IgD-negative memory B cell (primary cell): ENCODE data around the gene ADAMTSL1. TPM values are rescaled to one million over a fixed set of nuclear protein-coding genes. Genes with fewer than 3 reads are reported as not detected.

Experiments
- H3K27ac Mint-ChIP-seq, 3 donors: one replicate each; pipeline ENCODE4 v1.8.0; 2020 to 2022; ENCODE audit warnings: mild to moderate bottlenecking in 3 of 3, mixed read lengths in 3 of 3, moderate library complexity in 1 of 3
- H3K27me3 Mint-ChIP-seq: one replicate; pipeline ENCODE4 v1.8.0; 2021; ENCODE audit warnings: mixed read lengths
- H3K36me3 Mint-ChIP-seq: one replicate; pipeline ENCODE4 v1.8.0; 2020; ENCODE audit warnings: mild to moderate bottlenecking, mixed read lengths
- H3K4me1 Mint-ChIP-seq, 3 donors: one replicate each; pipeline ENCODE4 v1.8.0; 2020 to 2022; ENCODE audit warnings: mixed read lengths in 3 of 3, mild to moderate bottlenecking in 1 of 3
- H3K4me3 Mint-ChIP-seq, 4 donors: one replicate each; pipeline ENCODE4 v1.8.0; 2020 to 2022; ENCODE audit warnings: mild to moderate bottlenecking in 4 of 4, mixed read lengths in 4 of 4, moderate library complexity in 3 of 4
- H3K9me3 Mint-ChIP-seq, 3 donors: one replicate each; pipeline ENCODE4 v1.8.0; 2020 to 2021; ENCODE audit warnings: mixed read lengths in 3 of 3, mild to moderate bottlenecking in 1 of 3
- polyA plus RNA-seq: library from polyadenylated mRNA; unstranded; fragments of 300-500 nt; fragmentation: Illumina TruSeq; gene quantifications from one replicate; pipeline ENCODE4 v1.2.3, GENCODE V29; 2021

Gene ADAMTSL1
- polyA plus RNA-seq, 1 donor from 2014 or later, result not detected

- no peaks in the 10 kb centered on the region for H3K4me1 Mint-ChIP-seq
- no peaks in the 10 kb centered on the region for H3K36me3 Mint-ChIP-seq
- H3K27me3 Mint-ChIP-seq, result no peaks in the 10 kb centered on the region
- H3K4me3 Mint-ChIP-seq, result no peak overlapping the region
- H3K27ac Mint-ChIP-seq, result no peak overlapping the region
- peaks cover 0 to under 1% (median 0%) of the 10 kb centered on the region in 3 donors for H3K9me3 Mint-ChIP-seq
These were observed 71.8 kb downstream of the ADAMTSL1 start for GRCh38 chr9:18545636-18546360.

DNA sequence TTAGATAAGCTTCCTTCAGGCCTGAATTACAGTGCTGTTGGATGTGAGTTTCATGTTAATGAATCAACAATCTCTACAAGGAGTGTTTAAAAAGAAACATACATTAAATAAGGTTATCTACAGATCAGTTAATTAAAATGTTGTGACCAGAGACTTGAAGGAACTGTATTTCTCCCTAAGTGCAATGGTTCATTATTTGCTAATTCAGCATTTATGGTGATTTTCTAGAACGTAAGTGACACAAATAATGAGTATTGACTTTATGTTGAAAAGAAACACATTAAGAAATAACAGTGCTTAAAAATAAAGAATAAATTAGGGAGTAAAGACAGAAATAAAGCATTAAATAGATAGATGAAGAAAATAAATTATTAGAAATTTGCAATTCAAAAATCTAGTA is 74.5 kb downstream of the ADAMTSL1 start:
- Mint-ChIP-seq H3K27me3 (no peaks in the 10 kb centered on the region), H3K27ac (no peak overlapping the region), H3K36me3 (no peaks in the 10 kb centered on the region), H3K4me1 (no peaks in the 10 kb centered on the region), H3K4me3 (no peak overlapping the region), H3K9me3 (no peaks in the 10 kb centered on the region)

GRCh38 chr9:18549772-18550171 is 75.8 kb downstream of the ADAMTSL1 start:
- Mint-ChIP-seq H3K36me3 (no peaks in the 10 kb centered on the region), H3K27ac (no peak overlapping the region), H3K27me3 (no peaks in the 10 kb centered on the region), H3K9me3 (peaks cover 0 to 7% (median under 1%) of the 10 kb centered on the region in 3 donors), H3K4me1 (no peaks in the 10 kb centered on the region), H3K4me3 (no peak overlapping the region)

- H3K4me3 Mint-ChIP-seq, result no peak overlapping the region
- no peaks in the 10 kb centered on the region for H3K27me3 Mint-ChIP-seq
- H3K27ac Mint-ChIP-seq, result no peak overlapping the region
- H3K9me3 Mint-ChIP-seq, result peaks cover 0 to 10% (median 2%) of the 10 kb centered on the region in 3 donors
- no peaks in the 10 kb centered on the region for H3K4me1 Mint-ChIP-seq
- no peaks in the 10 kb centered on the region for H3K36me3 Mint-ChIP-seq
These were observed 76.3 kb downstream of the ADAMTSL1 start for GRCh38 chr9:18550286-18550685.

DNA sequence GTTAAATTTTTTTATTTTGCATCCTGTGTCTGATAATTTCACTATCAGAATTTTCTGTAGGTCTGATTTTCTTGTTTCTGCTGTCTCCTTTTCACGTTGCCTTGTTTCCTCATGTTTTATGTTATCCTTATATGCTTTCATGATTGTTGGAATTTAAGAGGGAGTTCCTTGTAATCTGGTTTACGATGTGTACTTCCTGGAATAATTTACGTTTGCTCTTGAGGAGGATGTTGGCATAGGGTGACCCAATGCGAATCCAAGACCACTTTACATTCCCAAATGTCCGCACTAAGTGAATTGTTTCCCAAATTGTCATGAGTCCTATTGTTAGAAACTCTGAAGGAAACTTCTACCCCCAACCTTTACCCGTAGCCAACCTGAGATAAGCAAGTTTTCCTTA is 80.3 kb downstream of the ADAMTSL1 start:
- Mint-ChIP-seq H3K27ac (no peak overlapping the region), H3K36me3 (no peaks in the 10 kb centered on the region), H3K27me3 (no peaks in the 10 kb centered on the region), H3K4me3 (no peak overlapping the region), H3K9me3 (peaks cover 2 to 13% (median 2%) of the 10 kb centered on the region in 3 donors), H3K4me1 (no peaks in the 10 kb centered on the region)

GRCh38 chr9:18555105-18555883 is 81.3 kb downstream of the ADAMTSL1 start:
- peaks cover 3% of the 10 kb centered on the region for H3K36me3 Mint-ChIP-seq
- H3K27me3 Mint-ChIP-seq, result no peaks in the 10 kb centered on the region
- H3K9me3 Mint-ChIP-seq, result peaks cover 2 to 13% (median 10%) of the 10 kb centered on the region in 3 donors
- no peak overlapping the region for H3K4me3 Mint-ChIP-seq
- no peaks in the 10 kb centered on the region for H3K4me1 Mint-ChIP-seq
- H3K27ac Mint-ChIP-seq, result no peak overlapping the region

DNA sequence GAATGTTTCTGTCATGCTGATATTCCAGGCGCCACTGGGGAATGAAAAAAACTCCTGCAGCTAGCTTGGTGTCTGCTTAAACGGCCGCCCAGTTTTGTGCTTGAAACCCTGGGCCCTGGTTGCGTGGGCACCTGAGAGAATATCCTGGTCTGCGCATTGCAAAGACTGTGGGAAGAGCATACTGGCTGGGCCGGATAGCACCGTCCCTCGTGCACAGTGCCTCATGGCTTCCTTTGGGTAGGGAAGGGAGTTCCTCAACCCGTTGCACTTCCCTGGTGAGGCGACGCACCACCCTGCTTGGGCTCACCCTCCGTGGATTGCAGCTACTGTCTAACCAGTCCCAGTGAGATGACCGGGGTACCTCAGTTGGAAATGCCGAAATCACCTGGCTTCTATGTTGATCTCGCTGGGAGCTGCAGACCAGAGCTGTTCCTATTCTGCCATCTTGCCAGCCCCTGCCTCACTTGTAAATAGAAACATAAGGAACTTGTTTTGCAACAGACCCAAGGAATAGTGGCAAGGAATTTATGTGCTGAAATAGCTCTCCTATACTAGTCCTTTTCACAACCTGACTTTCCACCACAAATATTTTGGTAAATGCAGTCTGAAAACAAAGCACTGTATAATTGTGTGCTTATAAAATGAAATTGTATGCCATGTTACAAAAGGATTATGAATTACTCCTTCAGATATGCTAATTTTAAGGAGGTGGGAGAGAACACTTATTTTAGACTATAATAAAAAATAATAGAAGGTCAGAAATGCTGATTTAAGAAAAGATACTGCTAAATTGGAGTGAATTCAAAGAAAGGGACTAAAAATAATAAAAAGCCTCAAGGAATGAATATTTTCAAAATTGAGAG is 90.3 kb downstream of the ADAMTSL1 start:
- H3K36me3 Mint-ChIP-seq, result peaks cover 3% of the 10 kb centered on the region
- no peaks in the 10 kb centered on the region for H3K27me3 Mint-ChIP-seq
- no peak overlapping the region for H3K4me3 Mint-ChIP-seq
- no peak overlapping the region for H3K27ac Mint-ChIP-seq
- no peaks in the 10 kb centered on the region for H3K4me1 Mint-ChIP-seq
- peaks cover 0 to 16% (median 2%) of the 10 kb centered on the region in 3 donors for H3K9me3 Mint-ChIP-seq

GRCh38 chr9:18566121-18566520 is 92.2 kb downstream of the ADAMTSL1 start:
- Mint-ChIP-seq H3K36me3 (no peaks in the 10 kb centered on the region), H3K27ac (no peak overlapping the region), H3K9me3 (peaks cover 0 to 3% (median 2%) of the 10 kb centered on the region in 3 donors), H3K27me3 (no peaks in the 10 kb centered on the region), H3K4me1 (no peaks in the 10 kb centered on the region), H3K4me3 (no peak overlapping the region)

DNA sequence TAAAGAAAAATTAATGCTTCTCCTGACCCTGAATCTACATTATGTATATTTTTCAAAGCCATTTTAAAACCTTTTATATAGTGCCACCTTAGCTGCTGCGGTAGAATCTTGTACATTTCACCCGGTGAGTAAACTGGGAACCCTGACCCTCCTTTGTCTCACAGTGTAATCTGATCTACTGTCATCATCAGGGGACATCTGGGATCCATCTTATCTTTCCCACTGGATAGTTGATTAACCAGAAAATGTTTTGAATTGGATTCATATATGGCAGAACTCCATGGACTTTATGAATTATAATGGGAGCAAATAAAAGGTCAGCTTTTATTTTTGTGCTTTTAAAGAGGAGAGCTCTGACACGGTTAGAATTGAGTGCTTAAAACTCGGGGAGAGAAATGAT is 95.0 kb downstream of the ADAMTSL1 start:
- no peak overlapping the region for H3K4me3 Mint-ChIP-seq
- H3K27me3 Mint-ChIP-seq, result no peaks in the 10 kb centered on the region
- peaks cover 0 to 3% (median 3%) of the 10 kb centered on the region in 3 donors for H3K9me3 Mint-ChIP-seq
- no peaks in the 10 kb centered on the region for H3K36me3 Mint-ChIP-seq
- H3K27ac Mint-ChIP-seq, result no peak overlapping the region
- no peaks in the 10 kb centered on the region for H3K4me1 Mint-ChIP-seq

DNA sequence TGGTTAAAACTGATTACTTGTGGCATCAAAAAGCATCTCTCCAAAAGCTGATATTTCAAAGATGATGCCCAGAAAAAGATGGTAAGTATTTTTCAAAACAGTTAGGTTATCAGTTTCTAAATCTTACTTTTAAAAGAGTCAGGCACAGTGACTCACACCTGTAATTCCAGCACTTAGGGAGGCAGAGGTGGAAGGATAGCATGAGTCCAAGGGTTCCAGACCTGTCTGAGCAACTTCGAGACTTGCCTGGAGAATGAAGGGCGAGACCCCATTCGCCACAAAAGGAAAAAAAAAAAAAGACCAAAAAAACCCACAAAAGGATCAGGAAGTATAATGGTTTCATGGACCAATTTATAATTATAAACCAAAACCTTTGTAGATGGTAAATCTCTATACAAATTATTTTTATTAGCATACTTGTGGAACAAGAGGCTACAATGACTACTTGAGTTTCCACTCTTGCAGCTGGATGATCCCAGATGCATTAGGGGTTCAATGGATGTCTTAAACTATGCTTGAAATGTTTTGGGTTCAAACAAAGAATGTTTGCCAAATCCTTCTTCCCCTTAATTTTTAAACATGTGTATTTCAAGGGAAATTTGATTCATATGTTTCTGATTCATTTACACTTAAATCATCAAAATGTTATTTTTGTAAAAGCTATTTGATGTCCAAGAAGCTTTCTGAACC is 96.1 kb downstream of the ADAMTSL1 start:
- Mint-ChIP-seq H3K36me3 (no peaks in the 10 kb centered on the region), H3K4me1 (no peaks in the 10 kb centered on the region), H3K27me3 (no peaks in the 10 kb centered on the region), H3K9me3 (peaks cover 0 to 3% (median 3%) of the 10 kb centered on the region in 3 donors), H3K4me3 (no peak overlapping the region), H3K27ac (no peak overlapping the region)

GRCh38 chr9:18573021-18573556 is 99.1 kb downstream of the ADAMTSL1 start:
- Mint-ChIP-seq H3K27me3 (no peaks in the 10 kb centered on the region), H3K9me3 (peaks cover 0 to 3% (median 1%) of the 10 kb centered on the region in 3 donors), H3K4me3 (no peak overlapping the region), H3K4me1 (no peaks in the 10 kb centered on the region), H3K27ac (no peak overlapping the region), H3K36me3 (no peaks in the 10 kb centered on the region)

DNA sequence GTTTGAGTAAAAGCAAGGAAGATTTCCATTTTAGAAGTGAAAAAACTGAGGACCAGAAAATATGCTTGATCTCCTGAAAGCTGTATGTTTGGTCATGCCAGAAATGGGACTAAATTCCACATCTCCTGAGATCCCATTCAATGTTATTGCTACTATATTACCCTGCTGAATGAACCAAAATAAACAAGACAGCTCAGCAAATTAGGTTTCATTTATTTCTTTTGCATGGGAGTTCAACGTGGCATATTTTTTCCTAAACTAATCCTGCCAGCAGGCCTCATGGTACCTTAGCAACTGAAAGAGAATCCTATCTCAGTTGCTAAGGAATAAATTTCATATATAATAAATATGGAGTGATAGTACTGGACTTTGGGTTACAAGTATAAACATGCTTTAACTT is 101.7 kb downstream of the ADAMTSL1 start:
- Mint-ChIP-seq H3K27ac (no peak overlapping the region), H3K4me3 (no peak overlapping the region), H3K36me3 (no peaks in the 10 kb centered on the region), H3K27me3 (no peaks in the 10 kb centered on the region), H3K4me1 (no peaks in the 10 kb centered on the region), H3K9me3 (peaks cover 0 to 3% (median 1%) of the 10 kb centered on the region in 3 donors)

GRCh38 chr9:18579536-18579935 is 105.6 kb downstream of the ADAMTSL1 start:
- Mint-ChIP-seq H3K4me1 (no peaks in the 10 kb centered on the region), H3K4me3 (no peak overlapping the region), H3K27ac (no peak overlapping the region), H3K36me3 (no peaks in the 10 kb centered on the region), H3K27me3 (no peaks in the 10 kb centered on the region), H3K9me3 (peaks cover 0 to 6% (median 0%) of the 10 kb centered on the region in 3 donors)

DNA sequence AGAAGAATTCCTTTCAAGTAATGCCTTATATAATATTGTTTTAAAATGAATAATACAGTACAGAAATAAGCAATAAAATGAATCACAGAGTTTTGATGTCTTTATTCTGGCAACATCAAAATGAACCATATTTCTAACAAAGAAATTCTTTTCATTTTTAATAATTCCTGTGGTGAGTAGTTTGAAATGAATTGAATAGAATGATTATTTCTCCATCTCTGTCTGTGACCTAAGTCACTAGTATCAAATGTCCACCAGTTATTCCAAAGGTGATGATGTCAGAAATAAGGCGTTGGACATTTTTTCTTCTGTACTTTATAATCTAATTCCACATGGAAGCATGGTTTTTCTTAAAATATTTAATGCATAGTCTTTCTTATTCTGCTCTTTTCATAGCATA is 106.2 kb downstream of the ADAMTSL1 start:
- Mint-ChIP-seq H3K9me3 (peaks cover 0 to 6% (median 0%) of the 10 kb centered on the region in 3 donors), H3K4me1 (no peaks in the 10 kb centered on the region), H3K36me3 (no peaks in the 10 kb centered on the region), H3K4me3 (no peak overlapping the region), H3K27ac (no peak overlapping the region), H3K27me3 (no peaks in the 10 kb centered on the region)
